Measurements from ENCODE around the gene PDGFA. TPM values are rescaled to one million over a fixed set of nuclear protein-coding genes. Genes with fewer than 3 reads are reported as not detected.
A peak's percentile ranks its signal among the peaks of the same experiment; 100 is the strongest.

Gene PDGFA
- total RNA-seq, 2 donors from 2014 or later = 175 to 219 TPM

DNA sequence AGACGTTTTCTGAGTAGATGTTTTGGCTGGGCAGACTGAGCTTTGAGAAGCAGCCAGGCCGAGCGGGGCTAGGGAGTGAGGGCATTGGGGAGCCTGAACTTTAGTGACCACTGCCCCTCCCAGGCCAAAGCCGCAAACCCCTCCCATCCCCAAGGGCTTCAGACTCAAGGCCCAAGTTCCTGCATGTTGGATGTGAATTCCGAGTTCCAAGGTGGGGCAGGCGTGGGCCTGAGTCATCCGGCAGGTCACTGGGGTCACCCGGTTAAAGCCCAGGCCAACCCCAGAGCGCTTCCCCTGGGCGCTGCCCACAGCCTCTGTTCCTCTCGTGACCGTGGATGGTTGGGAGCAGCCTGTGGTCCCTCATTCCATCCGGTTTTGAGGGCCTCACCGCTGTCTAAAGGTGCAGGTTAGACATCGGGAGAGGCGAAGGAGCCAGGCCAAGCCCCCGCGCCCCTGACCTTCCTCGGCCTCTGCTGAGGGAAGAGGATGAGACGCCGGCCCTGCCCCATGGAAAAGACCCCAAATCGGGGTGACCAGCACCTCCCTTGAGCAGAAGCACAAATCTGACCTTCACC is 6.9 kb upstream of the PDGFA start:
- Histone ChIP-seq H3K27ac (peak overlapping the region; percentile 13 to 53), H3K36me3 (no peaks in the 10 kb centered on the region), H3K9me3 (peaks cover 7% of the 10 kb centered on the region), H3K4me3 (no peak overlapping the region), H3K4me1 (ENCODE audit: control insufficient read depth in 1 of 2, low read depth in 2 of 2) (peaks cover 1 to 32% of the 10 kb centered on the region in 2 donors), H3K27me3 (replicated peaks; ENCODE audit: insufficient read depth) (no peaks in the 10 kb centered on the region)
- no peak for DNase-seq (ENCODE audit: low spot score)
- no peak for ATAC-seq (ENCODE audit: insufficient number of reproducible peaks, low FRiP score, low read depth)
- TF ChIP-seq CTCF (IDR thresholded peaks at IDR 0.05) = no peak

DNA sequence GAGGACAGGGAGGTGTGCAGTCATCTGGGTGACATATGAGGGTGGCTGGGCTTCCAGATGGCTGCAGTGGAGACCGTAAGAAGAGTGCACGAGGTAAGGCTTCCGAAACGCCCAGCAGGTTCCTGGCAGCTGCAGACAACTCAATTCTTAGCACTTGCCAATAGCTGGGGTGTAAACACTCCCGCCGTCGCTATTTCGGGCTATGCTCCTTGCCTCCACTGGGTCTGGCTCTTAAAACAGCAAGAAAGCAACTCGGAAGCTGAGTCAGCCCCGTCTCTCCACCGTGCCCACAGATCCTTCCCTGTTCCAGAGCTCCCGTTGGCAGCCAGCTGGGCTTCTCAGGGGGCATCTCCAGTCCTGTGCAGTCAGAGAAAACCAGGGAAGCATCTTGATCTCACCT is 6.1 kb upstream of the PDGFA start:
- Histone ChIP-seq H3K27ac (peak overlapping the region; percentile 13 to 53), H3K36me3 (no peaks in the 10 kb centered on the region), H3K4me1 (ENCODE audit: control insufficient read depth in 1 of 2, low read depth in 2 of 2) (peaks cover 9 to 40% of the 10 kb centered on the region in 2 donors), H3K4me3 (no peak overlapping the region), H3K27me3 (replicated peaks; ENCODE audit: insufficient read depth) (no peaks in the 10 kb centered on the region), H3K9me3 (peaks cover 7% of the 10 kb centered on the region)
- DNase-seq (ENCODE audit: low spot score) (no peak), ATAC-seq (ENCODE audit: insufficient number of reproducible peaks, low FRiP score, low read depth) (no peak)
- no peak for TF ChIP-seq CTCF (IDR thresholded peaks at IDR 0.05)

GRCh38 chr7:524800-525199 is 5.2 kb upstream of the PDGFA start:
- no peak for TF ChIP-seq CTCF (IDR thresholded peaks at IDR 0.05)
- Histone ChIP-seq H3K4me1 (ENCODE audit: control insufficient read depth in 1 of 2, low read depth in 2 of 2) (peaks cover 12 to 46% of the 10 kb centered on the region in 2 donors), H3K4me3 (no peak overlapping the region), H3K27ac (no peak overlapping the region), H3K27me3 (replicated peaks; ENCODE audit: insufficient read depth) (no peaks in the 10 kb centered on the region), H3K36me3 (no peaks in the 10 kb centered on the region), H3K9me3 (peaks cover 7% of the 10 kb centered on the region)
- no peak for DNase-seq (ENCODE audit: low spot score)
- no peak for ATAC-seq (ENCODE audit: insufficient number of reproducible peaks, low FRiP score, low read depth)

DNA sequence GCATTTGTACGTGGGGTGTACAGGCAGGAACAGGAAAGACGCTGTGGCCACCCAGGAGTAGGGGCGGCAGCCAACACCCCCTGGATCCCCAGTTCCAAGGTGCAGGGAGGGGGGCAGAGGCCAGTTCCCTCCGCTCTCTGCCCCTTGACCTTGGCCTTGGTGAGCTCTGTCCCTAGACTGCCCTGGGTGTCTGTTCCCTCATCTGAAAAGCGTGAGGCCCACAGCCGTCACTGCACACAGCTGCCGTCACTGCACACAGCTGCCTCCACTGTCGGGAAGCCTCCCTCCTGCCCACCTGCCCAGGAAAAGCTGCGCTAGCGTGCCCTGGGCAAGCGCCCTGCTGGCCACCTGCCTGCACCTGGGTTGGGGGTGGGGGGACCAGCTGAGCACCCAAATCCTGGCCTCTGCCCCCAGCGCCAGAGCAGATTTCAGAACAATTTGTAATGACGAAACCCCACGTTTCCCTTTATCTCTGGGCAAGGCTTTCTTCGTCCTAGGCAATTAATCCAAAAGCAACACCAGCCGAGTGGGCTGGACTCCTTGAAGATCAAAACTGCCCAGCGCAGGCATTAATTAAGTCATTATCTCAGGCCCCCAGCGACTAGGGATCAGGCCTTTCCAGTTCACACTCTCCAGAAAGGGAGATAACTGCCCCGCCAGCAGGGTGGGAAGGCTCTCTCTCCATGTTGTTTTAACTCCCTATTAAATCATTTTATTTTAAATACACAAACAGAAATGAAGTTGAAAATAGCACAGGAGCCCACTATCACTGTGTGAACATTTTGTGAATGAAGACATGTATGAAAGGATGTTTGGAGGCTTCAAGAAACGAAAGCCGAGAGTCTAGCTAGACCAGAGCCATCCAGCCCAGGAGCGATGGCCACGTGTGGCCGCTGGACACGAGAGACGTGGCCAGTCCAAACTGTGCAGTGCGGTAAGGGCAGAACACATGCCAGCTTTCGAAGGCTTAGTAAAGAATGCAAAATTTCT is 4.0 kb upstream of the PDGFA start:
- H3K4me1 ChIP-seq (ENCODE audit: control insufficient read depth in 1 of 2, low read depth in 2 of 2) = peaks cover 12 to 46% of the 10 kb centered on the region in 2 donors

More for the DNA sequence above, 4.0 kb upstream of the PDGFA start:
- Histone ChIP-seq H3K27me3 (replicated peaks; ENCODE audit: insufficient read depth) (no peaks in the 10 kb centered on the region), H3K27ac (peak overlapping the region; percentile 82 to 98), H3K9me3 (peaks cover 7% of the 10 kb centered on the region), H3K4me3 (peak overlapping the region; percentile 77), H3K36me3 (no peaks in the 10 kb centered on the region)
- TF ChIP-seq CTCF (IDR thresholded peaks at IDR 0.05) = no peak
- ATAC-seq (ENCODE audit: insufficient number of reproducible peaks, low FRiP score, low read depth) = no peak
- no peak for DNase-seq (ENCODE audit: low spot score)
